Measurements from ENCODE around the gene PRSS16. TPM values are rescaled to one million over a fixed set of nuclear protein-coding genes. Genes with fewer than 3 reads are reported as not detected.
A peak's percentile ranks its signal among the peaks of the same experiment; 100 is the strongest.

The PRSS16 gene
- total and polyA plus RNA-seq, 2 experiments from 2014 or later = 8.7 to 11.8 TPM

GRCh38 chr6:27237089-27237803 is 10.3 kb upstream of the PRSS16 start:
- Histone ChIP-seq H3K9me2 (ENCODE audit: insufficient read depth) (no peaks in the 10 kb centered on the region), H3K79me2 (replicated peaks; ENCODE audit: insufficient read depth) (no peaks in the 10 kb centered on the region), H3K27ac (ENCODE audit: low read depth) (no peak overlapping the region), H3K4me1 (ENCODE audit: insufficient read depth) (peaks cover 9% of the 10 kb centered on the region; the same call in 1 of the 2 replicates), H4K20me1 (replicated peaks; ENCODE audit: insufficient read depth) (no peaks in the 10 kb centered on the region), H2AFZ (peak overlapping the region; percentile 77; the same call in 1 of the 2 replicates), H3K4me2 (peak overlapping the region; percentile 84), H3K36me3 (ENCODE audit: insufficient read depth) (no peaks in the 10 kb centered on the region), H3K4me3 (peak overlapping the region; percentile 75), H3F3A (replicated peaks; ENCODE audit: low read depth) (peaks cover 6% of the 10 kb centered on the region; the same call in 1 of the 2 replicates), H3K27me3 (ENCODE audit: insufficient read depth) (peaks cover 23% of the 10 kb centered on the region)
- H3K36me3 Mint-ChIP-seq (ENCODE audit: low read depth) = no peaks in the 10 kb centered on the region
- peaks cover 31% of the 10 kb centered on the region for H3K27me3 Mint-ChIP-seq (ENCODE audit: insufficient read depth, low read depth, poor library complexity)
- DNase-seq (ENCODE audit: low spot score) (peak; percentile 83), ATAC-seq (peak; percentile 81)
- H3K4me1 Mint-ChIP-seq = peaks cover 15% of the 10 kb centered on the region; the same call in 2 of the 3 replicates
- peak overlapping the region; percentile 85 for H3K4me3 Mint-ChIP-seq
- H3K9me3 Mint-ChIP-seq = peaks cover 10% of the 10 kb centered on the region; the same call in 2 of the 3 replicates
- no peak for TF ChIP-seq REST (IDR thresholded peaks at IDR 0.05; ENCODE audit: unreplicated experiment)
- 0 out of 2 replicates have a peak, but pooled peaks have one; percentile 34 for TF ChIP-seq CREB1 (CRISPR knock-in tag; IDR thresholded peaks at IDR 0.05; ENCODE audit: low read depth)
- 0 out of 2 replicates have a peak, but pooled peaks have one; percentile 44 for TF ChIP-seq ETS1 (IDR thresholded peaks at IDR 0.05)
- no peak for TF ChIP-seq EZH2 (IDR thresholded peaks at IDR 0.05; ENCODE audit: low read depth, unreplicated experiment)
- no peak for TF ChIP-seq POLR2AphosphoS5 (IDR thresholded peaks at IDR 0.05; ENCODE audit: low read depth)
- no peak overlapping the region for H3K27ac Mint-ChIP-seq

- ATAC-seq = peak; percentile 62
- Histone ChIP-seq H2AFZ (peak overlapping the region; percentile 77), H3K79me2 (replicated peaks; ENCODE audit: insufficient read depth) (no peaks in the 10 kb centered on the region), H3K36me3 (ENCODE audit: insufficient read depth) (no peaks in the 10 kb centered on the region), H3K27ac (ENCODE audit: low read depth) (no peak overlapping the region), H3K9me2 (ENCODE audit: insufficient read depth) (no peaks in the 10 kb centered on the region), H3K4me1 (ENCODE audit: insufficient read depth) (peaks cover 9% of the 10 kb centered on the region; the same call in 1 of the 2 replicates), H3K27me3 (ENCODE audit: insufficient read depth) (peaks cover 23% of the 10 kb centered on the region), H3K4me3 (peak overlapping the region; percentile 75), H4K20me1 (replicated peaks; ENCODE audit: insufficient read depth) (no peaks in the 10 kb centered on the region), H3K4me2 (peak overlapping the region; percentile 84), H3F3A (replicated peaks; ENCODE audit: low read depth) (peaks cover 6% of the 10 kb centered on the region; the same call in 1 of the 2 replicates)
- H3K27ac Mint-ChIP-seq = no peak overlapping the region
- peaks cover 15% of the 10 kb centered on the region; the same call in 2 of the 3 replicates for H3K4me1 Mint-ChIP-seq
- H3K27me3 Mint-ChIP-seq (ENCODE audit: insufficient read depth, low read depth, poor library complexity) = peaks cover 29% of the 10 kb centered on the region
- peaks cover 10% of the 10 kb centered on the region; the same call in 2 of the 3 replicates for H3K9me3 Mint-ChIP-seq
- no peaks in the 10 kb centered on the region for H3K36me3 Mint-ChIP-seq (ENCODE audit: low read depth)
- peak overlapping the region; percentile 85 for H3K4me3 Mint-ChIP-seq
- peak; percentile 71 for DNase-seq (ENCODE audit: low spot score)
- TF ChIP-seq ZNF462 (CRISPR knock-in tag; IDR thresholded peaks at IDR 0.05) (no peak), CREB1 (CRISPR knock-in tag; IDR thresholded peaks at IDR 0.05; ENCODE audit: low read depth) (no peak)
These were observed 9.2 kb upstream of the PRSS16 start for GRCh38 chr6:27238010-27238983.
